NT2/D1 (cell line): ENCODE data around the gene TBC1D2.
"Not testable (repeated sequence)": the region's sequence is repeated elsewhere in the genome, so short reads cannot be mapped to it uniquely, and the experiment has no call there.

Source experiments
- DNase-seq: peaks from one replicate; pipeline ENCODE4 v3.0.0-alpha.2; 2011; ENCODE audit warnings: low read depth, low spot score
- H3K27me3 ChIP-seq: 2 replicates; pipeline ENCODE4 v1.6.0; 2011; ENCODE audit warnings: mild to moderate bottlenecking; ENCODE audit not compliant: insufficient read length, insufficient read depth
- H3K36me3 ChIP-seq: 2 replicates; pipeline ENCODE4 v1.6.1; 2011; ENCODE audit warnings: mild to moderate bottlenecking, low read length, mixed read lengths; ENCODE audit not compliant: insufficient read depth, insufficient read length
- H3K4me1 ChIP-seq: 2 replicates; pipeline ENCODE4 v1.5.1; 2011; ENCODE audit not compliant: insufficient read depth, insufficient read length
- H3K4me3 ChIP-seq: 2 replicates; pipeline ENCODE4 v1.5.1; 2011; ENCODE audit warnings: low read depth; ENCODE audit not compliant: insufficient read length
- H3K9ac ChIP-seq: 2 replicates; pipeline ENCODE4 v1.6.0; 2011; ENCODE audit warnings: low read depth; ENCODE audit not compliant: insufficient read length
- H3K9me3 ChIP-seq: 2 replicates; pipeline ENCODE4 v1.5.1; 2011; ENCODE audit warnings: mild to moderate bottlenecking, low read length; ENCODE audit not compliant: insufficient read depth
- SUZ12 ChIP-seq: IDR thresholded peaks from 2 replicates; pipeline ENCODE4 v1.6.1; 2011; ENCODE audit not compliant: insufficient read length, insufficient read depth; ENCODE audit errors: extremely low read depth
- YY1 ChIP-seq: IDR thresholded peaks from 2 replicates; pipeline ENCODE4 v1.6.1; 2011; ENCODE audit not compliant: insufficient read length, insufficient read depth
- ZNF274 ChIP-seq: IDR thresholded peaks from 2 replicates; pipeline ENCODE4 v1.6.1; 2011; ENCODE audit warnings: mild to moderate bottlenecking, low read depth, low read length

The TBC1D2 gene

DNA sequence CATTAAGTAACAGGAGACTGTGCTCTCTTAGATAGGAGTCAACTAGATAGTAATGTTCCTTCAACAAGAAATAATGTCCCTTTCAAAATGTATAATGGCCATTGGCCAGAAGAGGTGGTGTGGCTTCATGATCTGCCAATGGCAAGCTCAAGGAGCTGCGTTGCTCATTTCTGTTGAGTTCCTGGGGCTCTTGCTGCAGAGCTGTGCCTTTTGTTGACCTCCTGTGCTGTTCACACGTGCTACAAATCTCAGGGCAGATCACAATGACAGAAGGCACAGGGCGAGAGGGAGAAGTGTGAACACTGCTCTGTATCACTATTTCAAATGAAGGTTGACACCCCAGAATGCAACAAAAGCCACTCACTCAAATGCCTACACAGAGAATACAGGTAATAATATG, 16.0 kb upstream of the TBC1D2 start:
- H3K36me3 ChIP-seq: no peaks in the 10 kb centered on the region
- no peaks in the 10 kb centered on the region for H3K4me1 ChIP-seq
- no peak overlapping the region for H3K4me3 ChIP-seq
- TF ChIP-seq YY1: no peak
- TF ChIP-seq ZNF274: no peak
- TF ChIP-seq SUZ12: no peak
- H3K9me3 ChIP-seq: no peaks in the 10 kb centered on the region
- no peak for DNase-seq
- H3K27me3 ChIP-seq: no peaks in the 10 kb centered on the region
- no peak overlapping the region for H3K9ac ChIP-seq

DNA sequence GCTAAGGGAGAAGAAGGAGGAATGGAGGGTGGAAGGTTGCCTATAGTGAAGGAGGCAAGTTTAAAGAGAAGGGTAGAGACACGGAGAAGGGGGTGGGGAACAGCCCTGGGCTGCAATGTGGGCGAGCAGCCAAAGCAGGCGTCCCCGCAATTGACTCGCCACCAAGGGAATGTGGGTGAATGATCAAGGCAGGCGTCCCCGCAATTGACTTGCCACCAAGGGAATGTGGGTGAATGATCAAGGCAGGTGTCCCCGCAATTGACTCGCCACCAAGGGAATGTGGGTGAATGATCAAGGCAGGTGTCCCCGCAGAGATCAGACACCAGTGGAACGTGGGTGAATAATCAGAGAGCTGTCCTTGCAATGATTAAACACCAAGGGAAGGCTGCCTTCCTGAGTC, 14.8 kb upstream of the TBC1D2 start:
- H3K27me3 ChIP-seq, H3K4me1 ChIP-seq, H3K9ac ChIP-seq, H3K9me3 ChIP-seq, H3K4me3 ChIP-seq, H3K36me3 ChIP-seq, DNase-seq: not testable (repeated sequence)

DNA sequence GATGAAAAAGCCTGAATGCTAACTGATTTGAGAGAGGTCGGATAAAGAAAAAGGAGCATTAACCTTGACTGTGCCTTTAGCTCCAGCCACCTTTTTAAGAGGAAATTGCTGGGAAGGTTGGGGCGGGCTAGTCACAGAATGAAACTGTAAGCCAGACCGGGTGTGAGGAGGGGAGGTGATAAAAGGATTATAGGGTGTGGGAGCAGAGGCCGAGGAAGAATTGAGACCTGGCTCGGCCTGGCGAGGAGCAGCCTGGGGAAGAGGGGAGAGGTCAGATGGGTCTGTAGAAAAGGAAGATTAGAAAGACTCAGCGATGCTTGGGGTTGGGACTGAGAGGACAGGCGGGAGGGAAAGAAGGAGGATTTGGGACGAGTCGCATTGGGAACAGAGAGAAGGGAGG, 14.2 kb upstream of the TBC1D2 start:
- not testable (repeated sequence) for H3K36me3 ChIP-seq, DNase-seq, H3K4me1 ChIP-seq, H3K4me3 ChIP-seq, H3K9ac ChIP-seq, H3K9me3 ChIP-seq, H3K27me3 ChIP-seq

DNA sequence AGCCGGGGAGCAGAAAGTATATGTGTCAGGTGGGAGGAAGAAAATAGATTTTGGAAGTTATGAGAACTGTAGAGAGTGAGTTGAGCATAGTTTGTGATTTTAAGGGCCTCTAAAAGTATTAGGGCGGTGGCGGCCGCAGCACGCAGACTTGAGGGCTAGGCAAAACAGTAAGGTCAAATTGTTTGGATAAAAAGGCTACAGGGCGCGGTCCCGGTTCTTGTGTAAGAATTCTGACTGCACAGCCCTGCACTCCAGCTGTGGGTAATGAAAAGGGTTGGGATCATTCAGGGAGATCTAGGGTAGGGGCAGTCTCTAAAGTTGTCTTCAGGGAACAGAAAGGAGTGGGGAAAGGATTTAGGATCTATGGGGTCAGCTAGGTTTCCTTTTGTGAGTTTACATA, 12.1 kb upstream of the TBC1D2 start:
- H3K36me3 ChIP-seq, H3K27me3 ChIP-seq, DNase-seq, H3K9ac ChIP-seq, H3K9me3 ChIP-seq, H3K4me1 ChIP-seq, H3K4me3 ChIP-seq: not testable (repeated sequence)

DNA sequence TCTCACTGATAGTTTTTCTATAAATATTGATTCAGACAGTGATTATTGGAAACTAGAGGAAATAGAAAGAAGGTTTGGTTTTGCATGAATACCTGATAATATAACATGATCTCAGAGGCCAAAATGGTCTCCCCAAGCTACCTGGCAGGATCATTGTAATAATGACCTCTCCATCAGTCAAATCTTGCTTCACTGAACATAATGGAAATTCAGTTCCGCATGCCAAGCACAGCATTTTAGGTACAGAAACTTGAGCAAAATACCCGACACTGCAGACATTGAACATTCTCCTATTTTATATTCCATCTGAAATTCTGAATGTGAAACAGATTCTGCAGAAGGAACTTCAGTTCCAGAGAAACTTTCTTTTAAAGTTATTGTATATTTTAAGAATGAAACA, 9.1 kb upstream of the TBC1D2 start:
- no peak for DNase-seq
- no peaks in the 10 kb centered on the region for H3K27me3 ChIP-seq
- no peaks in the 10 kb centered on the region for H3K36me3 ChIP-seq
- H3K9ac ChIP-seq: no peak overlapping the region
- no peaks in the 10 kb centered on the region for H3K4me1 ChIP-seq
- no peak for TF ChIP-seq SUZ12
- TF ChIP-seq ZNF274: no peak
- TF ChIP-seq YY1: no peak
- no peak overlapping the region for H3K4me3 ChIP-seq
- no peaks in the 10 kb centered on the region for H3K9me3 ChIP-seq

DNA sequence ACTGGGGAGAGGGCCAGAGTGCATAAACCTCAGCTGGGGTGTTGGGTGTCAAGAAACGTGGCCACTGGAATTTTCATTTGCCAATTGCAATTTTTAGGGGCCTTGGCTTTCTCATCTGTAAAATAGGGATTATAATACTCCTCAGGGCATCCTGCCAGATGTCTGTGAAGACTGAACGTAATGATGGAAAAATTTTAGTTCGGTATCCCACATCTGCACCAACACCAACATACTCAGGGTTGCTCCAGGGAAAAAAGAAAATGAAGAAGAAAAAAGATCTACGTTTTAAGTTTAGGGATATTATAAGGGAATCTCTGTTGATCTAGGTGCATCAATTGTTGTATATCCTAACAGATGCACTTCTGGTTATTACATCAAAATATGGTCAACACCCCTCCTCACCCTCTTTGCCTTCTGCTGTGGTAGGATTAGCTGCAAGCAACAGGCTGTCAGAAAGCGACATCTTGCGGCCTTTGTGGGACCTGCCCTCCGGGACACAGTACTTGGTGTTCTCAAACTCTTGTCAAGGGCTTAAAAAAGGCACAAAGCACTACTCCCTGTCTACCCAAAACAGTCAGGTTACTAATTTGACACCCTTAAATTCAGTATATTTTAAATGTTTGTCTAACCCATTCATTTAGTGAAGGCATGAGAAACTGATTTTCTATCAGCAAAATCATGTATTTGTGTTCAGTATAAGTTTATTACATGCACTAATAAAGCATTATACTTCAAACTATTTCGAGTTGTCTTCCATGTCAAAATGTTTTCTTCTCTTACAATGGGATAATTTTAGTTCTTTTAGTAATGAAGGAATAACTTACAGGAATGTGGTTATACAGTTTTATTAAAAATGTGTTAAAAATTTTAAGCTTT, 8.3 kb upstream of the TBC1D2 start:
- H3K36me3 ChIP-seq: no peaks in the 10 kb centered on the region
- DNase-seq: peak; percentile 83
- H3K4me1 ChIP-seq: no peaks in the 10 kb centered on the region
- no peaks in the 10 kb centered on the region for H3K27me3 ChIP-seq
- TF ChIP-seq SUZ12: no peak
- no peak for TF ChIP-seq YY1
- TF ChIP-seq ZNF274: no peak
- no peaks in the 10 kb centered on the region for H3K9me3 ChIP-seq
- no peak overlapping the region for H3K9ac ChIP-seq
- H3K4me3 ChIP-seq: no peak overlapping the region

DNA sequence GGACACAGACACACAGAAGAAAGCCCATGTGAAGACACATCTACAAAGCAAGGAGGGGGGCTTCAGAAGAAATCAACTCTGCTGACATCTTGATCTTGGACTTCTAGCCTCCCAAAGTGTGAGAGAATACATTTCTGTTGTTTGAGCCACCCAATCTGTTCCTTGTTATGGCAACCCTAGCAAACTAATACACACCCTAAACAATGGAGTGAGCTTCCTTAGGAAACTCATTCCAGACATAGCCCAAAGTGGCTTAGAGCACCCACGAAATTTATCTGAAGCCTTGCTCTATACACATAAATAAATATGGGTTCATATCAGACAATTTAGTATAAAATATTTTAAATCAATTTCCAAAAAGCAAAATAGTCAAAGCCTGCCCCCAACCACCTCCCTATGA, 7.6 kb upstream of the TBC1D2 start:
- Histone ChIP-seq H3K36me3 (no peaks in the 10 kb centered on the region), H3K4me3 (no peak overlapping the region), H3K9me3 (no peaks in the 10 kb centered on the region), H3K27me3 (no peaks in the 10 kb centered on the region), H3K9ac (no peak overlapping the region), H3K4me1 (no peaks in the 10 kb centered on the region)
- TF ChIP-seq ZNF274 (no peak), YY1 (no peak), SUZ12 (no peak)
- no peak for DNase-seq

DNA sequence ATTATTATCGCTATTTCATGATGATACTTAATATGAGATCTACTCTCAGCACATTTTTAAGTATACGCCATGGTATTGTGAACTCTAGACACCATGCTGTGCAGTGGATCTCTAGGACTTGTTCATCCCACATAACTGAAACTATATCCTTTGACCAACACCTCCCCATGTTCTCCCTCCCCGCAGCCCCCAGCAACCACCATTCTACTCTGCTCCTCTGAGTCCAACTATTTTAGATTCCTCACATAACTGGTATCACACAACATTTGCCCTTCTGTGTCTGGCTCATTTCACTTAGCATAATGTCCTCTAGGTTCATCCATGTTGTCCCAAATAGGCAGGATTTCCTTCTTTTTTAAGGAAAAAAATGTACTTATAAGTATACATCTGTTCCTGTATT, 6.6 kb upstream of the TBC1D2 start:
- no peak for DNase-seq
- Histone ChIP-seq H3K9ac (no peak overlapping the region), H3K36me3 (no peaks in the 10 kb centered on the region), H3K4me1 (no peaks in the 10 kb centered on the region), H3K9me3 (no peaks in the 10 kb centered on the region), H3K4me3 (no peak overlapping the region), H3K27me3 (no peaks in the 10 kb centered on the region)
- no peak for TF ChIP-seq SUZ12
- no peak for TF ChIP-seq ZNF274
- no peak for TF ChIP-seq YY1
